ENCODE data around the gene ICOSLG.
"Not testable (repeated sequence)": the region's sequence is repeated elsewhere in the genome, so short reads cannot be mapped to it uniquely, and the experiment has no call there.

ICOSLG gene

GRCh38 chr21:44263768-44264167 lies 23.0 kb upstream of the ICOSLG start:
- DNase-seq: no peak

- DNase-seq: no peak
Observed at GRCh38 chr21:44263221-44263760, 22.5 kb upstream of the ICOSLG start.

- no peak for DNase-seq
Observed at GRCh38 chr21:44262338-44263056, 21.8 kb upstream of the ICOSLG start.

GRCh38 chr21:44261675-44262295 lies 21.0 kb upstream of the ICOSLG start, which contains the start of gene DNMT3L:
TSS of gene DNMT3L (minus strand) at chr21:44261897. CDS start at chr21:44261259, 638 bp downstream.
- DNase-seq: no peak

- no peak for DNase-seq
Observed at GRCh38 chr21:44260791-44261631, 20.3 kb upstream of the ICOSLG start.

- DNase-seq: no peak
Observed at GRCh38 chr21:44260066-44260465, 19.3 kb upstream of the ICOSLG start.

- no peak for DNase-seq
Observed at GRCh38 chr21:44259082-44259705, 18.5 kb upstream of the ICOSLG start.

- no peak for DNase-seq
Observed at GRCh38 chr21:44258056-44258725, 17.4 kb upstream of the ICOSLG start.

GRCh38 chr21:44255511-44255981 lies 14.8 kb upstream of the ICOSLG start:
- DNase-seq: no peak

- DNase-seq: no peak
Observed at GRCh38 chr21:44253832-44254710, 13.3 kb upstream of the ICOSLG start.

- not testable (repeated sequence) for DNase-seq
Observed at GRCh38 chr21:44249204-44250037, 8.7 kb upstream of the ICOSLG start.

- DNase-seq: not testable (repeated sequence)
Observed at GRCh38 chr21:44247904-44248303, 7.2 kb upstream of the ICOSLG start.

GRCh38 chr21:44243980-44244379 lies 3.2 kb upstream of the ICOSLG start:
- DNase-seq: not testable (repeated sequence)

GRCh38 chr21:44241281-44241680 lies 538 bp upstream of the ICOSLG start:
- DNase-seq: not testable (repeated sequence)

- not testable (repeated sequence) for DNase-seq
Observed at GRCh38 chr21:44240353-44240752, 390 bp downstream of the ICOSLG start.

GRCh38 chr21:44229561-44229960 lies 11.2 kb downstream of the ICOSLG start:
- DNase-seq: not testable (repeated sequence)

- not testable (repeated sequence) for DNase-seq
Observed at GRCh38 chr21:44228109-44228508, 12.6 kb downstream of the ICOSLG start.

GRCh38 chr21:44227614-44228013 lies 13.1 kb downstream of the ICOSLG start:
- not testable (repeated sequence) for DNase-seq

- DNase-seq: not testable (repeated sequence)
Observed at GRCh38 chr21:44225605-44226004, 15.1 kb downstream of the ICOSLG start.

- not testable (repeated sequence) for DNase-seq
Observed at GRCh38 chr21:44223334-44223733, 17.4 kb downstream of the ICOSLG start.

Data from activated gamma-delta T cell (primary cell).